Measurements from ENCODE around the gene SLC13A3.

The SLC13A3 gene

GRCh38 chr20:46554828-46555227 is 96.4 kb downstream of the SLC13A3 start:
- Histone ChIP-seq H3K27me3 (ENCODE audit: low read length) (no peaks in the 10 kb centered on the region), H3F3A (ENCODE audit: insufficient read depth) (no peaks in the 10 kb centered on the region), H2AFZ (ENCODE audit: low read depth, low read length, severe bottlenecking) (no peak overlapping the region), H3K9me2 (replicated peaks; ENCODE audit: insufficient read depth, low read length) (no peaks in the 10 kb centered on the region), H3K79me2 (ENCODE audit: insufficient read depth, low read length) (no peaks in the 10 kb centered on the region), H4K20me1 (ENCODE audit: low read depth, low read length) (no peaks in the 10 kb centered on the region), H3K36me3 (ENCODE audit: low read length) (no peaks in the 10 kb centered on the region), H3K4me2 (ENCODE audit: low read depth, low read length, poor library complexity, severe bottlenecking) (no peak overlapping the region), H3K27ac (ENCODE audit: low read depth, low read length) (no peak overlapping the region), H3K9ac (ENCODE audit: low read length) (no peak overlapping the region), H3K9me3 (ENCODE audit: insufficient read depth, low read length) (no peaks in the 10 kb centered on the region), H3K4me3 (ENCODE audit: insufficient read depth, low read length, poor library complexity, severe bottlenecking) (no peak overlapping the region)
- TF ChIP-seq CTCF (IDR thresholded peaks at IDR 0.05; ENCODE audit: insufficient read depth, low read length, poor library complexity, severe bottlenecking) (no peak), EZH2phosphoT487 (conservative IDR thresholded peaks at IDR 0.05; ENCODE audit: low read length) (no peak)

GRCh38 chr20:46553926-46554325 is 97.3 kb downstream of the SLC13A3 start:
- TF ChIP-seq EZH2phosphoT487 (conservative IDR thresholded peaks at IDR 0.05; ENCODE audit: low read length) (no peak), CTCF (IDR thresholded peaks at IDR 0.05; ENCODE audit: insufficient read depth, low read length, poor library complexity, severe bottlenecking) (no peak)
- H3K36me3 ChIP-seq (ENCODE audit: low read length): no peaks in the 10 kb centered on the region
- H3K4me3 ChIP-seq (ENCODE audit: insufficient read depth, low read length, poor library complexity, severe bottlenecking): no peak overlapping the region
- no peaks in the 10 kb centered on the region for H3F3A ChIP-seq (ENCODE audit: insufficient read depth)
- H2AFZ ChIP-seq (ENCODE audit: low read depth, low read length, severe bottlenecking): no peak overlapping the region
- H3K79me2 ChIP-seq (ENCODE audit: insufficient read depth, low read length): no peaks in the 10 kb centered on the region
- no peaks in the 10 kb centered on the region for H4K20me1 ChIP-seq (ENCODE audit: low read depth, low read length)
- no peaks in the 10 kb centered on the region for H3K9me3 ChIP-seq (ENCODE audit: insufficient read depth, low read length)
- H3K27ac ChIP-seq (ENCODE audit: low read depth, low read length): no peak overlapping the region
- no peaks in the 10 kb centered on the region for H3K9me2 ChIP-seq (replicated peaks; ENCODE audit: insufficient read depth, low read length)
- no peaks in the 10 kb centered on the region for H3K27me3 ChIP-seq (ENCODE audit: low read length)
- no peak overlapping the region for H3K4me2 ChIP-seq (ENCODE audit: low read depth, low read length, poor library complexity, severe bottlenecking)
- no peak overlapping the region for H3K9ac ChIP-seq (ENCODE audit: low read length)

DNA sequence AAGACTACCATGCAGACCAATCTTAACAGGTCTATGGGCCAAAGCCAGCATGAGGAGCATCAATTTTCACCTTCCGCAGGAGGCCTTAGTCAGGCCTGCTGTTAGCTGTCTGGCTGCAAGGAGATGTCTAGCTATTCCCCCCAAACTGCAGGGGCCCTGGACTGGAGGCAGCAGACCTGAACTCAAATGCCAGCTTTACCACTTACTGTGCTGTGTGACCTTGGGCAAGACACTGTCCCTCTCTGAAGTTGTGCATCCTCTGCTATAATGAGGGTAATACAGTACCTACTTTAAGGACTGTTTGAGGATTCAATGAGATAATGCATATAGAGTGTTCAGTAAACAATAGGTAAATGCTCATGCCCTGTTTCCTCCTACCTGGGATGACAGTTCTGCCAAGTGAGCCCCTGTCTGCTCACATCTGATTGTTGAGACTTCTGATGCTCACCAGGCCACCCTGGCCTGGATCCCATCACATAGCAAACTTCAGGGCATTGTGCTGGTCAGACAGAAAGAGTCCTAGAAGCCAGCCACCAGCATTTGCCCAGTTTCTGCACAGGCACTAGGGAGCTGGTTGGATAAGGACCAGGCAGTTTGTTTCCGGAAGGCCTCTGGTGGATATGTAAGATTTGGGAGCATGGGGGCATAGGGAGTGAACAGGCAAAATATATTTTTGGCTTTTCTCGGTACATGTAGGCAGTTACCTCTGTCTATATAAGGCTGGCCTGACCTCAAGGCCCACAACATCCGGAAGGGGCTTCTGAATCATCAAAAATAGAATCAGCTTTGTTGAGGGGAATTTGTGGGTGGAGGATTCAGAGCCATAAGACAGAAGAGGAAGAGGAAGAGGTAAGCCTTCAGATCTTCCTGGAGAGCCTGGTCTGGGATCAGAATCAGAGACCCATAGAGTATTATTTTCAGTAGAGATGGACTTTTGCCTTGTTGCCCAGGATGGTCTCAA is 98.5 kb downstream of the SLC13A3 start:
- H3K9ac ChIP-seq (ENCODE audit: low read length): no peak overlapping the region
- TF ChIP-seq EZH2phosphoT487 (conservative IDR thresholded peaks at IDR 0.05; ENCODE audit: low read length) (no peak), CTCF (IDR thresholded peaks at IDR 0.05; ENCODE audit: insufficient read depth, low read length, poor library complexity, severe bottlenecking) (no peak)
- H3K27me3 ChIP-seq (ENCODE audit: low read length): no peaks in the 10 kb centered on the region
- no peak overlapping the region for H3K4me3 ChIP-seq (ENCODE audit: insufficient read depth, low read length, poor library complexity, severe bottlenecking)
- no peaks in the 10 kb centered on the region for H3K36me3 ChIP-seq (ENCODE audit: low read length)
- H2AFZ ChIP-seq (ENCODE audit: low read depth, low read length, severe bottlenecking): no peak overlapping the region
- no peak overlapping the region for H3K27ac ChIP-seq (ENCODE audit: low read depth, low read length)
- H3K9me2 ChIP-seq (replicated peaks; ENCODE audit: insufficient read depth, low read length): no peaks in the 10 kb centered on the region
- no peak overlapping the region for H3K4me2 ChIP-seq (ENCODE audit: low read depth, low read length, poor library complexity, severe bottlenecking)
- no peaks in the 10 kb centered on the region for H3K9me3 ChIP-seq (ENCODE audit: insufficient read depth, low read length)
- H3F3A ChIP-seq (ENCODE audit: insufficient read depth): no peaks in the 10 kb centered on the region
- no peaks in the 10 kb centered on the region for H3K79me2 ChIP-seq (ENCODE audit: insufficient read depth, low read length)
- H4K20me1 ChIP-seq (ENCODE audit: low read depth, low read length): no peaks in the 10 kb centered on the region
